Esophagus muscularis mucosa (tissue), 4 donors: Measurements from ENCODE around the gene PDE6D.

ENCODE experiments used
- EP300 ChIP-seq: sonication (generic); formaldehyde crosslinking; IDR thresholded peaks from one replicate; pipeline ENCODE4 v1.6.1; 2017; ENCODE audit warnings: antibody characterized with exemption
- POLR2AphosphoS5 ChIP-seq, 2 donors: sonication (generic); formaldehyde crosslinking; IDR thresholded peaks; one replicate each; pipeline ENCODE4 v1.6.1; 2017; ENCODE audit warnings: antibody characterized with exemption in 2 of 2
- TF ChIP-seq, protein P1 (sequence below), 3 experiments: fragments of 200-600 bp in 2 of 3; fragments of 450-650 bp in 1 of 3; sonication (generic) in 2 of 3; IDR thresholded peaks; one replicate each; pipeline ENCODE4 v1.5.1; 2017 to 2019; ENCODE audit warnings: antibody characterized with exemption in 3 of 3, mild to moderate bottlenecking in 2 of 3, moderate library complexity in 1 of 3

DNA sequence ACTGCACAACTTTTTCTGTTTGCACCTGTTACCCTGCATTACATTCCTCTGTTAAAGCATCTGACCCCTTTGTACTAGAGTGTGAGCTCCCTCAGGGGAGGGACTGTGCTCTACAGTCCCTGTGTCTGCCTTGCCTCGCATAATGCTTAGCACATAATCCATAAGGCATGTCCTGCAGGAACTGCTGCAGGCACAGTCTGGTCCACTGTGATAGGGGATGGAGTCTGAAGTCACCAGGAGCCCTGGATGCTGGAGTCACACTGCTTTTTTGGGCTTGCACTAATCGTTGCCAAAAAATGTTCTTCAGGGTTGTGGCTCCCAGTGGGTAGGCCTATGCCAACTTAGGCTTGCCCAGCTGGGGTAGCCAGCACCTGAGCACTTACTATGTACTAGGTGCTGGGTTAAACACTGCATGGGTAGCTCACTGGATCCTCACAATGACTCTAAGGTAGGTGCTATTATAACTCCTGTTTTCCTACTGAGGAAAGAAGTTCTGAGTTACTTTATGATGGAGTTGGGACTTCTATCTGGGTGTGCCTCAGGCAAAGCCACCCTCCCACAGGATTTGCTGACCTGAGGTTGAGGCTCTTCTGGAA is 38.5 kb upstream of the PDE6D start:
- TF ChIP-seq, protein P1, sequence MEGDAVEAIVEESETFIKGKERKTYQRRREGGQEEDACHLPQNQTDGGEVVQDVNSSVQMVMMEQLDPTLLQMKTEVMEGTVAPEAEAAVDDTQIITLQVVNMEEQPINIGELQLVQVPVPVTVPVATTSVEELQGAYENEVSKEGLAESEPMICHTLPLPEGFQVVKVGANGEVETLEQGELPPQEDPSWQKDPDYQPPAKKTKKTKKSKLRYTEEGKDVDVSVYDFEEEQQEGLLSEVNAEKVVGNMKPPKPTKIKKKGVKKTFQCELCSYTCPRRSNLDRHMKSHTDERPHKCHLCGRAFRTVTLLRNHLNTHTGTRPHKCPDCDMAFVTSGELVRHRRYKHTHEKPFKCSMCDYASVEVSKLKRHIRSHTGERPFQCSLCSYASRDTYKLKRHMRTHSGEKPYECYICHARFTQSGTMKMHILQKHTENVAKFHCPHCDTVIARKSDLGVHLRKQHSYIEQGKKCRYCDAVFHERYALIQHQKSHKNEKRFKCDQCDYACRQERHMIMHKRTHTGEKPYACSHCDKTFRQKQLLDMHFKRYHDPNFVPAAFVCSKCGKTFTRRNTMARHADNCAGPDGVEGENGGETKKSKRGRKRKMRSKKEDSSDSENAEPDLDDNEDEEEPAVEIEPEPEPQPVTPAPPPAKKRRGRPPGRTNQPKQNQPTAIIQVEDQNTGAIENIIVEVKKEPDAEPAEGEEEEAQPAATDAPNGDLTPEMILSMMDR (IDR thresholded peaks at IDR 0.05), result no peak
- TF ChIP-seq POLR2AphosphoS5 (IDR thresholded peaks at IDR 0.05) (no peak), EP300 (no peak)
